GM19043 (cell line): Measurements from ENCODE around the gene NRG3.

ENCODE experiments used
- ATAC-seq: cut with Tn5 transposase; IDR thresholded peaks from one replicate; pipeline ENCODE4 v1.9.1; 2021; ENCODE audit warnings: low read depth; ENCODE audit not compliant: unreplicated experiment

Gene NRG3

DNA sequence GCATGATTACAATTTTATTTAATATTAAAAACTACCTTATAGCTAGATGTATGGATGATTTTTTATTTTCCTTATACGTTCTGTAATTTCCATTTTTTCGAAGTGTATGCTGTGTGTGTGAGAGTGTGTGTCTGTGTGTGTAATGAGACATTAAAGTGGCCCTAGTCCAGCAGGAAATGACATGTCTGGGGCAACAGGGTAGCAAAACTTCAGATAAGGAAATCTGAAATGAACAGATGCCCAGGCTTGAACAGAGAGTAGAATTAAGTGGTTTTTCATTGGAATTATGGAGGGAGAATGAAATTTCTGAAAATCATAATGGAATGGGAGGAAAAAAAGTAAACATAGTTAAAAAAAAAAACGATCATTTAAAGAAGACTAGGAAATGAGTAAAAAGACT lies 200.6 kb downstream of the NRG3 start:
- no peak for ATAC-seq

DNA sequence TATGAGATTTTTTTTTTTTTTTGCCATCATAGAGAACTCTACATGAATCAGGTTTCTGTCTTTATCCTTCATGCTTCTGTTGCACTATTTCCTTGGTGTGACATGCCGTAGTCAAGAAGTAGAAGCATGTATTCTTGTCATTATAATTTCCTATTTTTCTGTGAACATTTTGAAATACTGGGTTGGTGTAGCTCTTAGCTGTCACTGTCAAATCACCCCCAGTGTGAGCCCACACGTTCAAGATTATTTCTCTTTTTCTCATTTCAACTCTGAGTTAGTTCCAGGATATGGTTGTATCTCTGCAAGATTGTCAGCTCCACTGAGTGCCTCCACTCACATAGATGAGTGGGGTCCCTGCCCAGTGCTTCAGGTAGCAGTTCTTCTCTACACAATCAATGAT lies 209.5 kb downstream of the NRG3 start:
- no peak for ATAC-seq

DNA sequence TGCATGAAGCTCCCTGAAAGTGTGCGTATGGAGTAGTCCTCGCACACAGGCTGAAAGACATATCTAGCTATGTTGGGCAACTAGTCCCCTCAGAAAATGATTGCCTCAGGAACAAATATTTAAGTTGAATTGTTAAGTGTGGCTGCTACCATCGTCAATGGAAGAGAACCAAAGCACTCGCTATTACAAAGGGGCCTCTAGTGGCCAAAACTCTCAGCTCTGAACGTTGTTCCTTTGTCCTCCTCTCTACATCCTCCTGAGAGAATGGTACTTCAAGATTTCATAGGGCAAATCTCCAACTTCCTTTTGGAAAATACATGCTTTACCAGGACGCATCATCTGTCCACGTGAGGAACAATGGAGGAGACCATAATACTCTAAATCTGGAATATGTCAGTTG lies 209.9 kb downstream of the NRG3 start:
- no peak for ATAC-seq

- no peak for ATAC-seq
These were observed 214.3 kb downstream of the NRG3 start for GRCh38 chr10:82089327-82089726.

DNA sequence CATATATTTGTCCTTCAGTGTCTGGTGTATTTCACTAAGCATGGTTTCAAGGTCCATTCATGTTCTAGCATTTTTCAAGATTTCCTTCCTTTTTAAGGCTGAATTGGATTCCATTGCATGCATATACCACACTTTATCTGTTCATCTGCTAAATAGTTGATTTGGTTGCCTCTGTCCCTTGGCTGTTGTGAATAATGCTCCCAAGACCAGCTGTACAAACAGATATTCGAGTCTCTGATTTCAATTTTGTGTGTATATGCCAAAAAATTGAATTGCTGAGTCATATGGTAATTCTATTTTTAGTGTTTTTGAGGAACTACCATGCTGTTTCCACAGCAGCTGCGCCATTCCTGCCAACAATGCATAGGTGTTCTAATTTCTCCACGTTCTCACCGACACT lies 216.4 kb downstream of the NRG3 start:
- no peak for ATAC-seq

DNA sequence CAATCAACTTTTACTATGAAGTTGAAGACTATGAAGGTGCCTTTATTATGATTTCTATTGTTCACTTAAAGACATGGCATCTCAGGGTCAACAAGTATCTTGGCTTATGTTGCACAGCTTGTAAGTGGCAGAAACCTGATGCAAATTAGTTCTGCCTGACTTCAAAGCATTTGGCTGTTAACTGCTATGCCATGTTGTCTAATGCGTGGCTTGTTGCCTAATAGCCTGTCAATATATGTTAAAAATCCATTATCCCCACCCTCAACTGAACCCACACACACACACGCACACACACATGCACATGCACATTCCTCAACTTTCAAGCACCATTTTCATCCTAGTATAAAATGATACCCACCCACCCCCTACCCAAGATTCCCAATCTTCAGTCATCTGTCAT lies 217.1 kb downstream of the NRG3 start:
- ATAC-seq = no peak

DNA sequence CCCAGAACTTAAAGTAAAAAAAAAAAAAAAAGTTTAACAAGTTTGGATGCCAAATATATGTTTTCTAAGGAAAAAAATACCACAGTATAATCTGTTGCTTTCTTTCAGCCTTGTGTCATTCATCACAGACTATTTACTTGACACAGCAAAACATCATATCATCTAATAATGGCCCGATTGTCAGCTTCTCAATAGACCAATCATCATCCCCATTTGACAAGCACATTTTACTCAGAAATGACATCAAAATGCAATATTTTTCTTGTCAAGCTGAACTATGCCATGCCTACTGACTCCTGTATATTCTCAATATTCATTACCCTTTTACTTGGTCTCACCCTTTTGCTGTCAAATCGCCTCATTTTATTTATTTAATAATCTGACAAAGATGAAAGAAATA lies 249.7 kb downstream of the NRG3 start:
- ATAC-seq = no peak

DNA sequence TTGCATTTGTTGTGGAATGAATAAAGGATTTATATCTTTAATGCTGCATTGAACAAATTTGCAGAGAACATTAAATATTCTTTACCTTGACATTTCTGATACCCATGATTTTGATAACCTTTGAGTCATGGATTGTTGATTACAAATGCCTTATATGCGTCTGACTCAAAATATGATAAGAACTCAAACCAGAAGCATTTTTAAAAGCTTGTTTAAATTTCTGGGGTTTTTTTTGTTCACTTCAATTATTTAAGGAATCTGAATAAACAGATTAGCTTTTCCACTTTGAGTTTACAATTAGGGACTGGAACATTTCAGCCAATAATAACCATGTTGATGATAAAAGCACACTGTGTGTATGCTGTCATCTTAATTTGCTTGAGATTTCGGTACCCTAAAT lies 253.5 kb downstream of the NRG3 start:
- ATAC-seq = no peak

DNA sequence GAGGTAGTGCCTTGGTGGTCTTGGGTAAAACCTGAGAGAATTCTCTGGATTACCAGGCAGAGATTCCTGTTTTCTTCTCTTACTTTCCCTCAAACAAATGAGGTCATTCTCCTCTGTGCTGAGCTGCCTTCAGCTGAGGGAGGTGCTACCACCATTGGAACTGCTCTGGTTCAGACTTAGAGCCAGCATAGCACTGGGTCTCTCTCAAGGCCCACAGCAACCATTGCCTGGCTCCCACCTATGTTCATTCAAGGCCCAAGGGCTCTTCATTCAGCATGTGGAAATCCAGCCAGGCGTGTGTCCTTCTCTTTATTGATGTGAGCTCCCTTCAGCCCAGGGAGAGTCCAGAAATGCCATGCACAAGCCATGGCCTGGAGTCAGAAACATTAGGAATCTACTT lies 261.1 kb downstream of the NRG3 start:
- ATAC-seq = no peak

GRCh38 chr10:82144153-82144552 lies 269.2 kb downstream of the NRG3 start:
- no peak for ATAC-seq

DNA sequence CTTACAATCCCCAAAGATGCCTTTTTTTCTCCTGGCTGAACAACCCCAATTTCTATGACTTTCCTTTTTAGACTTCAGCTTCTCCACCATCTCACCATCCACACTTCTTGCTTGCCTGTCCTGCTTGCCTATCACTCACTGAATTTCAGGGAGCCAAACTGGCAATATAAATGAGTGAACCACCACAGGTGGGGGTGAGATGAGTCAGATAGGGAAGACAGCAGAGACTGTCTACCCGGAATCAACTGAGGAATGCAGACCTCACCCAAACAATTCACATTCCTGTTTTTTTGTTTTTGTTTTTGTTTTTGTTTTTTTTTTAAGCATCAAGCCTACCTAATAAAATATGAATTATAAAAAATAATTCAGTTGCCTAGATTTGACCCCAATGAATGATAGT lies 273.8 kb downstream of the NRG3 start:
- no peak for ATAC-seq

DNA sequence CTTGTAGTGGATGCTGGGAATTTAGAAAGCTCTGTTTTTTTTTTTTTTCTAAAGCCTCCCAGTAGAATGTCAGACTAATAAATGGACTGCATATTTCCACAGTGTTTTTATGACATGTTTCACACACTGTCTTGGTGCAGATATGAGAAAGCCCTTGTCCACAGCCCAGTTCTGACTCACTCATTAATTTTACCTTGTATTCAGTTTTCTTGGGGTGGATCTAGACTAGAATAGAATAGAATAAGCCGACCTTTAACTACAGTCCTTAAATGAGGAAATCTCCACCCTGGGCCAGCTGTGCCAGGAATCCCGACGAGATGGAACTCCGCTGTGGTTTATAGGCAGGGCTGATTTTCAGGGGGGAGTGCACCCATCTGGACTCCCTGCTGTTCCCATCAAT lies 274.7 kb downstream of the NRG3 start:
- ATAC-seq = no peak

GRCh38 chr10:82150123-82150900 lies 275.3 kb downstream of the NRG3 start:
- no peak for ATAC-seq

DNA sequence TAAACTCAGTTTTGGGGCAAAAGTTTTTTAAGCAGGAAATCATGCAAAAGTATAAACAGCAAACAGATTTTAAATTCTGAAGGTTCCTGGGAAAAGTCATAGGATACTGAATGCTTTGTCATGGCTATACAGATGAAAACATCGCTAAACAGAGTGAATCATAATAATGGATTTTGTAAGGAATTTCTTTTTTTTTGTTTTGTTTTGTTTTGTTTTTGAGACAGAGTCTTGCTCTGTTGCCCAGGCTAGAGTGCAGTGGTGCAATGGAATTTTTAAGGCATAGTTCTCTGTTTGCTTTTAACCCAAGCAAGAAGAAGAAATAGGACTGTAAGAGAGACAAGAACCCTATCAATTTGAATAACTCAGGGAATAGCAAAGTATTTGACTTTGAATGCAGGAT lies 285.3 kb downstream of the NRG3 start:
- ATAC-seq = no peak

GRCh38 chr10:82161264-82161663 lies 286.3 kb downstream of the NRG3 start:
- no peak for ATAC-seq

DNA sequence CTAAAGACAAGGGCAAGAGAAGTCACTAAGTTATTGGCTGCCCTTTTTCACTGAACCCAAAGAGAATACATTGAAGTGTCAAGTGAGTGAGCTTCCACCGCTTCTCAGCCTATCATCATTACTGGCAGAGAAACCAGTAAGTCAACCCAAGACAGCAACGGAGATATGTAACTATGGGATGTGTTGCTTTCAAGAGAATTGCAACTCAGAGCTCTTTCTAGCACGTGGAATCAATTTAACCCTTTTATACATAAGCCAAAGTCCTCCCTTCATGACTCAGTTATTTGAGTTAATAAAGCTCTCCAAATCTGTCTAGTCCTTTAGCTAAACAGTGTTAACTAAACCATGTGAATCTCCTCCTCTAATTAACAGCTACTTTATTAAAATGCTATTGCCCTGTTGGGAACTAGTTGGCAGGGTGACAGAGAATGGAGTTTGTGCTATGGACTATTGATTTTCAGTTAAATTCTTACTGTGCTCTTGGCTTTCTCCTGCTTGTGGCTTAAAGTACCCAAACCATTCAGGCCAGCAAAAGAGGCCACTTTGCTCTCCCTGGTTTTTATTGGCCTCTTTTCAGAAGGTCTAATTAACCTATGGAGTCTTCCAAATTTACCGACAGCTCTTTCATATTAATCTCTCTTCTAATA lies 287.7 kb downstream of the NRG3 start:
- no peak for ATAC-seq

DNA sequence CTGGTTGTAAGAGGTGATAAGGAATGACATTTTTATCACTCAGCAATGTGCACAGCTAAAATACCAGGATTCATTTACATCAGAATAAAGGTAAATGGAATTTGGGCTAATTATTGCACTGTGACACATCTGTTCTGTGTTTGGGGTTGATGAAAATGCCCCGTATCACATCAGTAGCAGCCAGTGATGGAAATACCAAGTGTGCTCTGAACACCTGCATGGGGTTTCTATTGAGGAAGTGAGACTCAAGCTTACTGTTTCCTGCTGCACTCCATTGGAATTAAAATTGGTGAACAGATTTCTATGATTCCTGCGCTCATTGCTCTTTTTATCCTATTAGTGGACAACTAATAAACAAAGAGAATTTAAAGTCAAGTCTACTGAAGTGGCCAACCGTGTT lies 296.9 kb downstream of the NRG3 start:
- ATAC-seq = no peak

- ATAC-seq = no peak
These were observed 301.6 kb downstream of the NRG3 start for GRCh38 chr10:82176587-82176986.

DNA sequence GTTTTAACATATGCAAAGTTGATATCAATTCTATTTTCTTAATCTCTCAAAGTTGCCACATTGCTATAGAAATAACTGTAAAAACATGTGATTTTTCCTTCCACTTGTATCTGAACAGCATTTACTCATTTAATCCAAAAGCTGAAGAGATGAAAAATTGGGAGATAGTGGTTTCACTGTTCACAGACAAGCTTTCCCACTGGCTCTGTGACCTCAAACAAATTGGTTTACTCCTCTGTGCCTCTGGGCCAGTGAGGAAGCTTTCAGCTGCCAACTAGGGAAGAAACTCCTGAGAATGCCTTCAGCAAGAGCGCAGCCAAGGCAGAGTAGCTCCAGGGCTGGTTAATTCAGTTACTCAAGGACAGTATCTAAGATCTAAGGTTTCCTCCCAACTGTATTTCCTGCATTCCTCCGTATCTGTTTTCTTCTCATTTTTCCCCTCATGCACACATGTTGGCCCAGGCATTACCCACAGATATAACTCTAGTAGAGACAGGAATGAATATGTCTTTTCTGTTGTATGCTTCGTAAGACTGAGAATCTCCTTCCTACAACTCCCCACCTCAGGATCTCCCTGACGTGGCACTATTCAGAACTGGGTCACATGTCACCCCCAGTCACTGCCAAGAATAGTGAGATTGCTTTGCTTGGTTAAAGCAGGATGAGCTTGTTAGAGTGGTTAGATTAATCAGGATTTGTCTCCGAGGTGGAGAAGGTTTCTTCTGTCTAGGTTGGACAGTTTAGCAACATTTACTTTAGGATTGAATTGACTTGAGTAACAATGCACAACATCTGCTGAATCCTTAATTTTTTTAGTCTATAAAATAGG lies 315.7 kb downstream of the NRG3 start:
- ATAC-seq = no peak

DNA sequence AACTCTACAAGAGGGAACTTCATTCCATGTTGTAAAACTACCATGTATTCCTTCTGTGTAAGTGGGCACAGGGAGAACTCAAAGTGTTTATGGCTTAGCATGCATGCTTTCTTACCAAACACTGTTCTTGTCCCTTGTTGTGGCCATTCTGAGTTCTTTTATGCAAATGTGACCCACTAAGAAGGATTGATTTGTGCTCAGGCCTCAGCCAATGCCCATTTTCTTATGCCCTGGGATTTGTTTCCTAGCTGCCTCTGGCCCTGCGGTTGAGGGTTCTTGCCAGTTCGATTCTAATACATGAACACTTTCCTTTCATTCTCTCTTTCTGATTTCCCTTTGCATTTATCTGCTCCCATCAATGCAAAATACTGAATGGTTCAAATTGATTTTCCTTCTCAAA lies 316.7 kb downstream of the NRG3 start:
- ATAC-seq = no peak

DNA sequence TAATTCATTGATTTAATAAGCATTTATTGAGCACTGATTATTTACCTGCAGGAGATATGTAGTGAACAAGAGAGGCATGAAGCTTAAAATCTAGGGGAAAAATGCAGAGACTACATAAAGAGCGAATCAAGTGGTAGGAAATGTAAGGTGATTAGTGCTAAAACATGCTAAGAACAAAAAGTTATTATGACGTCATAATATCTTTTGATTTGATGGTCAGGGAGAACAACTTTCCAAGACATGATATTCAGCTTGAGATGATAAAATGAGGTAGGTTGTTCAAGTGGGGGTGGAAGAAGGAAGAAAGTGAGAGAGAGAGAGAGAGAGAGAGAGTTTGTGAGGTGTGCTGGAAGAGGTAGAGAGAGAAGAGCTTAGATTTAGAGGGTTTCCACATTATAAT lies 317.7 kb downstream of the NRG3 start:
- ATAC-seq = no peak

GRCh38 chr10:82194419-82194818 lies 319.4 kb downstream of the NRG3 start:
- no peak for ATAC-seq
